ENCODE data around the gene KAT6B. TPM values are rescaled to one million over a fixed set of nuclear protein-coding genes. Genes with fewer than 3 reads are reported as not detected.

Gene KAT6B
- total and polyA plus RNA-seq, 7 donors, result 2.1 to 21.3 (median 16.9) TPM

DNA sequence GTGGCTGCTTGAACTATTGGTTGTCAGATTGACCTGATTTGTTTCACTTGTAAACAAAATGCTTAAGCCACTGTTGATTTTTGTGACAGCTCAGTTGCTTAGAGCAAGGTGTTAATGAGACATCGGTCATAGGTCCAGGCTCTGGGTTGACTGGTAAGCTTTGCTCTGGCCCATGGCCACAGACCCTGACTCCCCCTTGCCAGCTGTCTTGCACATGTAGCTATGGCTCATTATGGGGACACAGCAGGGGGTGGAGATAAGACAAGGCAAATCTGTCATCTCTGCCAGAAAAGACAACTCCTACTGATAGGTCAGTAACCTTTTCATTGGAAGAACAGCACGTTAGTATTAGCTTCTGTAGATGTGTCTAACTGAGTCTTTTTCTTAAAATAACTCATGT, 95.3 kb downstream of the KAT6B start:
- DNase-seq, result no peak
- Histone ChIP-seq H3K36me3 (ENCODE audit: insufficient read depth in 1 of 2, low read depth in 1 of 2) (no peaks in the 10 kb centered on the region), H3K4me3 (no peak overlapping the region), H3K4me1 (peaks cover 70% of the 10 kb centered on the region), H3K27me3 (ENCODE audit: insufficient read depth in 3 of 3, low read length in 2 of 3) (no peaks in the 10 kb centered on the region), H3K9me3 (peaks cover 4% of the 10 kb centered on the region), H3K27ac (no peak overlapping the region)
- peak in 2 of 4 donors; percentile 36 to 43 for ATAC-seq
- TF ChIP-seq, protein P1, sequence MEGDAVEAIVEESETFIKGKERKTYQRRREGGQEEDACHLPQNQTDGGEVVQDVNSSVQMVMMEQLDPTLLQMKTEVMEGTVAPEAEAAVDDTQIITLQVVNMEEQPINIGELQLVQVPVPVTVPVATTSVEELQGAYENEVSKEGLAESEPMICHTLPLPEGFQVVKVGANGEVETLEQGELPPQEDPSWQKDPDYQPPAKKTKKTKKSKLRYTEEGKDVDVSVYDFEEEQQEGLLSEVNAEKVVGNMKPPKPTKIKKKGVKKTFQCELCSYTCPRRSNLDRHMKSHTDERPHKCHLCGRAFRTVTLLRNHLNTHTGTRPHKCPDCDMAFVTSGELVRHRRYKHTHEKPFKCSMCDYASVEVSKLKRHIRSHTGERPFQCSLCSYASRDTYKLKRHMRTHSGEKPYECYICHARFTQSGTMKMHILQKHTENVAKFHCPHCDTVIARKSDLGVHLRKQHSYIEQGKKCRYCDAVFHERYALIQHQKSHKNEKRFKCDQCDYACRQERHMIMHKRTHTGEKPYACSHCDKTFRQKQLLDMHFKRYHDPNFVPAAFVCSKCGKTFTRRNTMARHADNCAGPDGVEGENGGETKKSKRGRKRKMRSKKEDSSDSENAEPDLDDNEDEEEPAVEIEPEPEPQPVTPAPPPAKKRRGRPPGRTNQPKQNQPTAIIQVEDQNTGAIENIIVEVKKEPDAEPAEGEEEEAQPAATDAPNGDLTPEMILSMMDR (IDR thresholded peaks at IDR 0.05), result no peak
- intact Hi-C loops (cut with DNase I), result loop anchor here in 1 of 2 donors (5.0 to 10.0 kb wide), 2 partner anchors 89 to 183 kb away; a partner anchor contains a TSS
- 22 to 45% (median 27%) methylated on average over 2 of the region's 2 CpGs for WGBS, 3 donors

DNA sequence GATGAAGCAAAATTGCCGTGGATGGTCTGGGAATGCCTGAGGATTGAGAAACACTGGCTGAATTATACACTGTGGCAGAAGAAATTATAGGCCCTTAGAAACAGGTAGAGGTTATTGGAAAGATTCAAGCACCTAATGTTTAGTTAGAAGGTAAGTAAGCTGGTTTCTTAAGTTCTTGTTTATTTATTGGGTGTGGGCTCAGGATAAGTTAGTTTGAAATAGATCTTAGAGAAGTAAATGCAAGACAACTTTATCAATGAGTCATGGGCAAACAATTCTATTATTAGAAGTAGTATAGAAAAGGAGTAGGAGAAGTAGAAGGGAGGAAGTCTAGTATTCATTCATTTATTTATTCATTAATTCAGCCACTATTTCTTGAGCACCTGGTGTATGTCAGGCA, 96.5 kb downstream of the KAT6B start:
- TF ChIP-seq, protein P1 (IDR thresholded peaks at IDR 0.05), result no peak
- DNase-seq, result no peak
- Histone ChIP-seq H3K4me1 (peaks cover 67% of the 10 kb centered on the region), H3K9me3 (peaks cover 4% of the 10 kb centered on the region), H3K36me3 (ENCODE audit: insufficient read depth in 1 of 2, low read depth in 1 of 2) (no peaks in the 10 kb centered on the region), H3K27ac (peak overlapping the region; percentile 12), H3K4me3 (no peak overlapping the region), H3K27me3 (ENCODE audit: insufficient read depth in 3 of 3, low read length in 2 of 3) (no peaks in the 10 kb centered on the region)
- intact Hi-C loops (cut with DNase I), result loop anchor here in 1 of 2 donors (5.0 to 10.0 kb wide), 2 partner anchors 91 to 182 kb away; a partner anchor contains a TSS
- no peak for ATAC-seq
- WGBS, 3 donors, result 59 to 73% (median 65%) methylated on average over 1 of the region's 1 CpG

DNA sequence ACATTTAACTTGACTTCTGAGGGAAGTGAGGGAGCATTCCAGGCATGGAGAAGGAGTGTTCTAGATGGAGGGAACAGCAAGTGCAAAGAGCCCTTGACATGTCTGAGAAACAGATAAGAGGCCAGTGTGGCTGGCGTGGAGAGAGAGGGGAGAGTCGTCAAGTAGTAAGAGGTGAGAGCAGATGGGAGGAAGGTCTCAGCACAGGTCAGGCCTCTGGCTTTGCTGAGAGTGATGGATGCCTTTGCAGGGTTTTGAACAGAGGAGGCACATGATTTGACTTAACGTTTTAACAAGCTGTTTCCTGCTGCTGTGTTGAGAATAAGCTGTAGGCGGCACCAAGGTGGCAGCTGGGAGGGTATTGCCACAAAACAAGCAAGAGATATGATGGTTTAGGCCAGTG, 97.2 kb downstream of the KAT6B start:
- peaks cover 4% of the 10 kb centered on the region for H3K9me3 ChIP-seq
- peaks cover 73% of the 10 kb centered on the region for H3K4me1 ChIP-seq
- H3K36me3 ChIP-seq (ENCODE audit: insufficient read depth in 1 of 2, low read depth in 1 of 2), result no peaks in the 10 kb centered on the region
- 50 to 70% (median 65%) methylated on average over 4 of the region's 4 CpGs for WGBS, 3 donors
- peak overlapping the region; percentile 2 for H3K4me3 ChIP-seq
- no peaks in the 10 kb centered on the region for H3K27me3 ChIP-seq (ENCODE audit: insufficient read depth in 3 of 3, low read length in 2 of 3)
- ATAC-seq (peak in 2 of 4 donors; percentile 6 to 16), DNase-seq (no peak)
- TF ChIP-seq, protein P1 (IDR thresholded peaks at IDR 0.05), result no peak
- intact Hi-C loops (cut with DNase I), result loop anchor here in 1 of 2 donors (5.0 to 10.0 kb wide), 2 partner anchors 91 to 181 kb away; a partner anchor contains a TSS
- H3K27ac ChIP-seq, result peak overlapping the region; percentile 68

DNA sequence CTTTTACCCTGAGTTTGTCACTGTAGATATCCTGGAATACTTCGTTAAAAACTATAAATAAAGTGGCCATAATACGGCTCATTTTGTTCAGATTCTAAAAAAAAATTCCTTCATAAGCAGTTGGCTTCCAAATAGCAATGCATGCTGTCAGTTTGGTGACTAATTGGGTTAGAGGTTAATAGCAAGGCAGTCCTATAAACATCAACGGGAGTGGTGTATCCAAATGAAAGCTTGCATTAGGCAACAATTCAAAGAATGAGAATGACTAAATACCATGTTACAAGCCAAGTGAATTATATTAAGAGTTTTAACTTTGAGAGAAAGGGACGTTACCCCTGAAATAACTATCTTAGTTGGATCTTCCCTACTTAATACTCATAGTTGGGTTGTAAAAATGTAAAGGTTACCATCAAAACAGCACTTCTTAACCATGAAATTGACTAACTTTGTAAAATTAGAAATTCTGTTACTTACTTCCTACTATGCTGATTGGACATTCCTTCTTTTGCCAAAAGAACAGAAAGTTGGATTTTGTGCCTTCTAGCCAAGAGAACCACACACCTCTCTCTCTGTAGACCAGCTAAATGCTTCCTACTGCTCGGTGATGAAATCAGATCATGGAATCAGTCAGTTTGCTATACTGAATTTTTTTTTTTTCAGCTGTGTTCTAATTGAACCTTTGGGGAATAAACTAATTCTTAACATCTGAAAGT, 98.0 kb downstream of the KAT6B start:
- H3K4me3 ChIP-seq, result no peak overlapping the region
- no peaks in the 10 kb centered on the region for H3K27me3 ChIP-seq (ENCODE audit: insufficient read depth in 3 of 3, low read length in 2 of 3)
- DNase-seq, result no peak
- peaks cover 81% of the 10 kb centered on the region for H3K4me1 ChIP-seq
- 11 to 18% (median 11%) methylated on average over 5 of the region's 5 CpGs for WGBS, 3 donors
- TF ChIP-seq, protein P1 (IDR thresholded peaks at IDR 0.05), result no peak
- ATAC-seq, result peak; percentile 70 to 84 (median 81)
- peak overlapping the region; percentile 68 for H3K27ac ChIP-seq
- intact Hi-C loops (cut with DNase I), result loop anchor here in 1 of 2 donors (5.0 to 10.0 kb wide), 2 partner anchors 92 to 180 kb away; a partner anchor contains a TSS
- no peaks in the 10 kb centered on the region for H3K36me3 ChIP-seq (ENCODE audit: insufficient read depth in 1 of 2, low read depth in 1 of 2)
- peaks cover 3% of the 10 kb centered on the region for H3K9me3 ChIP-seq
